Measurements from ENCODE around the gene EPHA4. TPM values are rescaled to one million over a fixed set of nuclear protein-coding genes. Genes with fewer than 3 reads are reported as not detected.

Gene EPHA4
- total RNA-seq, 1 donor from 2014 or later, result 30.1 TPM

- Histone ChIP-seq H4K20me1 (ENCODE audit: insufficient read depth, low read length) (no peaks in the 10 kb centered on the region), H3K4me1 (ENCODE audit: insufficient read depth, low read length) (no peaks in the 10 kb centered on the region), H3K4me2 (ENCODE audit: low read length) (no peak overlapping the region), H3K4me3 (ENCODE audit: insufficient read depth, low read depth, low read length) (no peak overlapping the region), H3K27ac (ENCODE audit: low read depth, low read length) (no peak overlapping the region), H3K27me3 (ENCODE audit: insufficient read depth, low read length) (no peaks in the 10 kb centered on the region), H3K9me3 (ENCODE audit: insufficient read depth, low read depth, low read length) (no peaks in the 10 kb centered on the region), H3K9ac (ENCODE audit: low read length) (no peak overlapping the region), H3K79me2 (ENCODE audit: insufficient read depth, low read length) (no peaks in the 10 kb centered on the region), H3K36me3 (ENCODE audit: insufficient read depth, low read length) (no peaks in the 10 kb centered on the region), H2AFZ (ENCODE audit: low read depth, low read length) (no peak overlapping the region)
- FAIRE-seq (no peak), DNase-seq (ENCODE audit: low read depth) (no peak)
- no peak overlapping the region for H3K4me3 Mint-ChIP-seq (ENCODE audit: unreplicated experiment)
- no peak overlapping the region for H3K27ac Mint-ChIP-seq (ENCODE audit: unreplicated experiment)
- H3K36me3 Mint-ChIP-seq (ENCODE audit: low read depth, unreplicated experiment), result peaks cover 1% of the 10 kb centered on the region
- peaks cover 3% of the 10 kb centered on the region for H3K27me3 Mint-ChIP-seq (ENCODE audit: low read depth, unreplicated experiment)
- H3K4me1 Mint-ChIP-seq (ENCODE audit: low read depth, unreplicated experiment), result no peaks in the 10 kb centered on the region
- no peak for TF ChIP-seq EZH2 (IDR thresholded peaks at IDR 0.05; ENCODE audit: insufficient read depth, low read length)
- no peak for TF ChIP-seq CTCF (IDR thresholded peaks at IDR 0.05; ENCODE audit: insufficient read depth, low read depth, low read length)
- H3K9me3 Mint-ChIP-seq (ENCODE audit: unreplicated experiment), result peaks cover 2% of the 10 kb centered on the region
These were observed 164.3 kb downstream of the EPHA4 start for GRCh38 chr2:221407765-221408164.

- H3K27me3 ChIP-seq (ENCODE audit: insufficient read depth, low read length), result no peaks in the 10 kb centered on the region
- H4K20me1 ChIP-seq (ENCODE audit: insufficient read depth, low read length), result no peaks in the 10 kb centered on the region
- FAIRE-seq (no peak), DNase-seq (ENCODE audit: low read depth) (no peak)
- no peak overlapping the region for H3K27ac ChIP-seq (ENCODE audit: low read depth, low read length)
- H3K9ac ChIP-seq (ENCODE audit: low read length), result no peak overlapping the region
- Mint-ChIP-seq H3K4me1 (ENCODE audit: low read depth, unreplicated experiment) (peaks cover 6% of the 10 kb centered on the region), H3K9me3 (ENCODE audit: unreplicated experiment) (no peaks in the 10 kb centered on the region), H3K27me3 (ENCODE audit: low read depth, unreplicated experiment) (peaks cover 3% of the 10 kb centered on the region), H3K4me3 (ENCODE audit: unreplicated experiment) (no peak overlapping the region), H3K36me3 (ENCODE audit: low read depth, unreplicated experiment) (peaks cover 1% of the 10 kb centered on the region), H3K27ac (ENCODE audit: unreplicated experiment) (no peak overlapping the region)
- no peak for TF ChIP-seq CTCF (IDR thresholded peaks at IDR 0.05; ENCODE audit: insufficient read depth, low read depth, low read length)
- no peak for TF ChIP-seq EZH2 (IDR thresholded peaks at IDR 0.05; ENCODE audit: insufficient read depth, low read length)
- H3K4me1 ChIP-seq (ENCODE audit: insufficient read depth, low read length), result no peaks in the 10 kb centered on the region
- H2AFZ ChIP-seq (ENCODE audit: low read depth, low read length), result no peak overlapping the region
- no peak overlapping the region for H3K4me2 ChIP-seq (ENCODE audit: low read length)
- H3K36me3 ChIP-seq (ENCODE audit: insufficient read depth, low read length), result no peaks in the 10 kb centered on the region
- no peaks in the 10 kb centered on the region for H3K79me2 ChIP-seq (ENCODE audit: insufficient read depth, low read length)
- H3K9me3 ChIP-seq (ENCODE audit: insufficient read depth, low read depth, low read length), result no peaks in the 10 kb centered on the region
- H3K4me3 ChIP-seq (ENCODE audit: insufficient read depth, low read depth, low read length), result no peak overlapping the region
These were observed 166.6 kb downstream of the EPHA4 start for GRCh38 chr2:221405521-221405920.

GRCh38 chr2:221402072-221402471 lies 170.0 kb downstream of the EPHA4 start:
- FAIRE-seq (no peak), DNase-seq (ENCODE audit: low read depth) (peak; percentile 64)
- Histone ChIP-seq H3K27me3 (ENCODE audit: insufficient read depth, low read length) (no peaks in the 10 kb centered on the region), H3K4me2 (ENCODE audit: low read length) (no peak overlapping the region), H3K27ac (ENCODE audit: low read depth, low read length) (no peak overlapping the region), H3K9ac (ENCODE audit: low read length) (no peak overlapping the region), H3K36me3 (ENCODE audit: insufficient read depth, low read length) (no peaks in the 10 kb centered on the region), H2AFZ (ENCODE audit: low read depth, low read length) (no peak overlapping the region), H3K4me3 (ENCODE audit: insufficient read depth, low read depth, low read length) (no peak overlapping the region), H3K4me1 (ENCODE audit: insufficient read depth, low read length) (no peaks in the 10 kb centered on the region), H3K79me2 (ENCODE audit: insufficient read depth, low read length) (no peaks in the 10 kb centered on the region), H3K9me3 (ENCODE audit: insufficient read depth, low read depth, low read length) (no peaks in the 10 kb centered on the region), H4K20me1 (ENCODE audit: insufficient read depth, low read length) (no peaks in the 10 kb centered on the region)
- peaks cover 11% of the 10 kb centered on the region for H3K9me3 Mint-ChIP-seq (ENCODE audit: unreplicated experiment)
- H3K27ac Mint-ChIP-seq (ENCODE audit: unreplicated experiment), result no peak overlapping the region
- peaks cover 3% of the 10 kb centered on the region for H3K27me3 Mint-ChIP-seq (ENCODE audit: low read depth, unreplicated experiment)
- TF ChIP-seq EZH2 (IDR thresholded peaks at IDR 0.05; ENCODE audit: insufficient read depth, low read length), result no peak
- no peak for TF ChIP-seq CTCF (IDR thresholded peaks at IDR 0.05; ENCODE audit: insufficient read depth, low read depth, low read length)
- peaks cover 2% of the 10 kb centered on the region for H3K36me3 Mint-ChIP-seq (ENCODE audit: low read depth, unreplicated experiment)
- peaks cover 6% of the 10 kb centered on the region for H3K4me1 Mint-ChIP-seq (ENCODE audit: low read depth, unreplicated experiment)
- no peak overlapping the region for H3K4me3 Mint-ChIP-seq (ENCODE audit: unreplicated experiment)
